Parathyroid adenoma (tissue), 2 donors: ENCODE measurements around the gene AUTS2.

Experiments
- H2AFZ ChIP-seq: fragments of 300-600 bp; sonication (generic); one replicate; pipeline ENCODE4 v1.7.0; 2017; ENCODE audit warnings: antibody characterized with exemption, mild to moderate bottlenecking
- H3K27ac ChIP-seq: fragments of 300-600 bp; sonication (generic); one replicate; pipeline ENCODE4 v1.7.0; 2017
- H3K27me3 ChIP-seq: fragments of 300-600 bp; sonication (generic); one replicate; pipeline ENCODE4 v1.7.0; 2017; ENCODE audit warnings: low read length; ENCODE audit not compliant: control insufficient read depth, insufficient read depth
- H3K36me3 ChIP-seq: fragments of 300-600 bp; sonication (generic); one replicate; pipeline ENCODE4 v1.7.0; 2017; ENCODE audit warnings: low read length; ENCODE audit not compliant: control insufficient read depth, insufficient read depth
- H3K4me1 ChIP-seq: fragments of 300-600 bp; sonication (generic); one replicate; pipeline ENCODE4 v1.7.0; 2017; ENCODE audit warnings: control low read depth
- H3K4me2 ChIP-seq: fragments of 300-600 bp; sonication (generic); one replicate; pipeline ENCODE4 v1.7.0; 2017; ENCODE audit warnings: low read length
- H3K4me3 ChIP-seq: fragments of 300-600 bp; sonication (generic); one replicate; pipeline ENCODE4 v1.7.0; 2017; ENCODE audit warnings: low read depth, low read length
- H3K79me2 ChIP-seq: fragments of 300-600 bp; sonication (generic); one replicate; pipeline ENCODE4 v1.7.0; 2017; ENCODE audit warnings: control low read depth
- H3K9ac ChIP-seq: fragments of 300-600 bp; sonication (generic); one replicate; pipeline ENCODE4 v1.7.0; 2017; ENCODE audit warnings: mild to moderate bottlenecking
- H3K9me3 ChIP-seq: fragments of 300-600 bp; sonication (generic); one replicate; pipeline ENCODE4 v1.7.0; 2017; ENCODE audit warnings: low read length; ENCODE audit not compliant: control insufficient read depth
- TF ChIP-seq, protein P1 (sequence below): fragments of 300-600 bp; sonication (generic); IDR thresholded peaks from one replicate; pipeline ENCODE4 v1.7.0; 2017; ENCODE audit warnings: antibody characterized with exemption, mild to moderate bottlenecking
- donor health status: primary hyperparathyroidism.

AUTS2 gene

DNA sequence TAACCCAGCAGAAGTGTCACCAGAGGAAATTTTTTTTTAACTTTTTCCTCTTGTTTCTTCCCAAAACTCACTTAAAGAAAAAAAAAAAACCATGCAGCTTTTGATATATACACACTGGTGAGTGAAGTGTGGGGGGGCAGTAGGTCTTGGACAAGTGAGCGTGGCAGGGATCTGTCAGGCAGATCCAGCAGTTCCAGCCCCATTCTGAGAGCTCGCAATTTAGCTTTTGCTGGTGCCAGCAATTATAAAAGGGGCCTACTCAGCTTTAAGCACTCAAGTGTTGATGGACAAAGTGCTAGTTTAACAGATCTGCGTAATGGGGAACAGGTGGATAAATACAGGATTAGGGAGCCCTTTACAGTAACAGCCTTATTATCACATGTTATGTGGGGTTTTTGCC is 914.5 kb downstream of the AUTS2 start:
- Histone ChIP-seq H3K4me3 (no peak overlapping the region), H3K79me2 (no peaks in the 10 kb centered on the region), H2AFZ (no peak overlapping the region), H3K9ac (no peak overlapping the region), H3K9me3 (no peaks in the 10 kb centered on the region), H3K27me3 (no peaks in the 10 kb centered on the region), H3K36me3 (no peaks in the 10 kb centered on the region), H3K4me2 (no peak overlapping the region), H3K27ac (no peak overlapping the region), H3K4me1 (no peaks in the 10 kb centered on the region)
- TF ChIP-seq, protein P1, sequence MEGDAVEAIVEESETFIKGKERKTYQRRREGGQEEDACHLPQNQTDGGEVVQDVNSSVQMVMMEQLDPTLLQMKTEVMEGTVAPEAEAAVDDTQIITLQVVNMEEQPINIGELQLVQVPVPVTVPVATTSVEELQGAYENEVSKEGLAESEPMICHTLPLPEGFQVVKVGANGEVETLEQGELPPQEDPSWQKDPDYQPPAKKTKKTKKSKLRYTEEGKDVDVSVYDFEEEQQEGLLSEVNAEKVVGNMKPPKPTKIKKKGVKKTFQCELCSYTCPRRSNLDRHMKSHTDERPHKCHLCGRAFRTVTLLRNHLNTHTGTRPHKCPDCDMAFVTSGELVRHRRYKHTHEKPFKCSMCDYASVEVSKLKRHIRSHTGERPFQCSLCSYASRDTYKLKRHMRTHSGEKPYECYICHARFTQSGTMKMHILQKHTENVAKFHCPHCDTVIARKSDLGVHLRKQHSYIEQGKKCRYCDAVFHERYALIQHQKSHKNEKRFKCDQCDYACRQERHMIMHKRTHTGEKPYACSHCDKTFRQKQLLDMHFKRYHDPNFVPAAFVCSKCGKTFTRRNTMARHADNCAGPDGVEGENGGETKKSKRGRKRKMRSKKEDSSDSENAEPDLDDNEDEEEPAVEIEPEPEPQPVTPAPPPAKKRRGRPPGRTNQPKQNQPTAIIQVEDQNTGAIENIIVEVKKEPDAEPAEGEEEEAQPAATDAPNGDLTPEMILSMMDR: no peak

DNA sequence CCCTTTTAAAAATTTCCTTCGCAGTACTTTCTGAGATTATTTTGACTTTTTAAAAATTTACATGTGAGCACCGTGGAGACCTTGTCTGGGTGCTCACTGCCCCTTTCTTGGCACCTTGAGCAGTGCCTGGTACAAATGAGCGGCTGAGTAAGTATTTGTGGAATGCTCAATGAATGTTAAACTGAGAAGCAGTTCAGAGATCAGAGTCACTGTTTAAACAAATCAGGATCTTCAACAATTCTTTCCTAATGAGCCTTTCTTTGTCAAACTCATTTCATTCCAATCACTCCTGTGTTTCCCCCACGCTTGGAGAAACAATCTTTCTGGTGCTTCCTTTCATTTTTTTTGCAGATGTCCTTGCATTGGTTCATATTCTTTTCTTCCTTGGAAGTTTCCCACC is 922.3 kb downstream of the AUTS2 start:
- H3K4me3 ChIP-seq: no peak overlapping the region
- no peaks in the 10 kb centered on the region for H3K4me1 ChIP-seq
- no peak overlapping the region for H3K4me2 ChIP-seq
- H3K9me3 ChIP-seq: no peaks in the 10 kb centered on the region
- H3K27ac ChIP-seq: no peak overlapping the region
- H3K79me2 ChIP-seq: no peaks in the 10 kb centered on the region
- no peaks in the 10 kb centered on the region for H3K36me3 ChIP-seq
- TF ChIP-seq, protein P1: no peak
- no peaks in the 10 kb centered on the region for H3K27me3 ChIP-seq
- H3K9ac ChIP-seq: no peak overlapping the region
- H2AFZ ChIP-seq: no peak overlapping the region

DNA sequence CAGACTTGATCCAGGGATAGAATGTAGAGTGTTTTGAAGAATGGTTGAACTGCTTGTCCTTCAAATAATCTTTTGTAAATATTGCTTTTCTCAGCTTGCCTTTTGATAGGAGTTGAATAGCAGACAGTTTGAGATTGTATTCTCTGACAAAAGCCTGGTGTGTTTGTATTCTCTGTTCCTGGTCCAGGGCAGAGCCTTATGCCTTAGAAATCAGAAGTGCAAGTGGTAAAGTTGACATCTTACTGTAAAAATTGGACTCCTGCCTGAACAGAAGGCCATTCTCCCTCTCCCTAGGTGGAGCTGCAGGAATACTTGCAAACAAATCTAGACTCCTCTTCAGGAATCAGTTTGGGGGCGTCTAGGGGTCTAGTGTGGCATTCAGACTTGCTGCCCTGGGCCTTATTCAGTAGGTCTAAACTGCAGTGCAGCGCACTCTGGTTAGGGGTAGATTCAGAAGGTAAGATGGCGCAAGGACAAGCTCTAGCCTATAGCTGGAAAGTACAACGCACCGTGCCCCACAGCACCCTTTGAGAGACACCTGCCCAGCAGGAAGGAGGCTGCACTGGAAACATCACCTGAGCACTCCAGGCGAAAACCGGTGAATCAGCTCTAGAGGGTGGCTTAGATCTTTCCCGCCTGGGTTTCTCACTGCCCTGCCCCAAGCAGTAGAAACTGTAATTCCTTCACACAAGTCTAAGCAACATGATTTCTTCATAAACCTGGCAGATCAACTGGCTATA is 925.1 kb downstream of the AUTS2 start:
- Histone ChIP-seq H3K27me3 (no peaks in the 10 kb centered on the region), H3K4me2 (no peak overlapping the region), H3K27ac (no peak overlapping the region), H3K4me1 (peaks cover 6% of the 10 kb centered on the region), H3K4me3 (no peak overlapping the region), H2AFZ (no peak overlapping the region), H3K79me2 (no peaks in the 10 kb centered on the region), H3K36me3 (no peaks in the 10 kb centered on the region), H3K9me3 (no peaks in the 10 kb centered on the region), H3K9ac (no peak overlapping the region)
- TF ChIP-seq, protein P1: no peak

DNA sequence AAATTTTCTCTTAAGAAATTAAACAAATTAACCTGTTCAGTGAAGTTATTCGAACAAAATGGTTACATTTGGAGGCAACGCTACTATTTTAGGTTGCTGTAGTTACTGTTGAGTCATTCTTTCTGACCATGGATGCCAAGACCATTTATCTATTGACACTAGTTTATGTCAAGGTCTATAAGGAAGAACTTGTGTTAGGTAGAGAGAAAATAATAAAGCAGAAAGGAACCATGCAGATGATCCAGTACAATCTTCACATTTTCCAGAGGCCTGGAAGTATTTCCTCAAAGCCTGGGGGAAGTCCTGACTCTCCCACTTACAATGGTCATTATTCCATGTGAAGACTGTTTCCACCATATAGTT is 925.7 kb downstream of the AUTS2 start:
- Histone ChIP-seq H3K36me3 (no peaks in the 10 kb centered on the region), H3K79me2 (no peaks in the 10 kb centered on the region), H3K4me2 (no peak overlapping the region), H2AFZ (no peak overlapping the region), H3K9me3 (no peaks in the 10 kb centered on the region), H3K4me3 (no peak overlapping the region), H3K27me3 (no peaks in the 10 kb centered on the region), H3K4me1 (peaks cover 6% of the 10 kb centered on the region), H3K9ac (no peak overlapping the region), H3K27ac (no peak overlapping the region)
- TF ChIP-seq, protein P1: no peak

DNA sequence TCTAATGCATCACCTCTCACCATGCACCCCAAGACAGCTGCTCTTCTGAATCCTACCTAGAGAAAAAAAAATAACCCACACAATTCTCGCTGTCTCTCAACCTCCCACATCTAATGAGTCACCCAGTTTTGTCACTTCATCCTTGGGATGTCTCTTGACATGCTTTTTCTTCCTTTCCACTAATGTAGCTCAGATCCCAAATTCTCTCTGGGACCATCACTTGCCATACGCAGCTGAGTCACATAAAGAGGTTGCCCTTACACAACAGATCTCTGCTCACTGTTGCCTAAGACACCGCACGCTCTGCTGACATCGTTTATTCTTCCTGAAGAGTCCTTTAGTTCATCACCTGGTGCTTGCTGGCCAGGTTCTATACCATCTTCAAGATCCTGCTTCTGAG is 927.7 kb downstream of the AUTS2 start:
- Histone ChIP-seq H3K9ac (no peak overlapping the region), H3K27ac (no peak overlapping the region), H3K4me2 (no peak overlapping the region), H2AFZ (no peak overlapping the region), H3K4me3 (no peak overlapping the region), H3K36me3 (no peaks in the 10 kb centered on the region), H3K79me2 (no peaks in the 10 kb centered on the region), H3K9me3 (no peaks in the 10 kb centered on the region), H3K4me1 (peaks cover 6% of the 10 kb centered on the region), H3K27me3 (no peaks in the 10 kb centered on the region)
- TF ChIP-seq, protein P1: no peak
